Uterine smooth muscle cell (primary cell): ENCODE results near the gene PHACTR2. TPM values are rescaled to one million over a fixed set of nuclear protein-coding genes. Genes with fewer than 3 reads are reported as not detected.

ENCODE experiments used
- total RNA-seq: library from RNA; depleted of rRNA; stranded (reverse); fragments of >200 nt; gene quantifications from 2 replicates; pipeline ENCODE4 v1.2.3, GENCODE V29; 2014

PHACTR2 gene
- 27.7 and 46.7 TPM in 2 replicates for total RNA-seq

DNA sequence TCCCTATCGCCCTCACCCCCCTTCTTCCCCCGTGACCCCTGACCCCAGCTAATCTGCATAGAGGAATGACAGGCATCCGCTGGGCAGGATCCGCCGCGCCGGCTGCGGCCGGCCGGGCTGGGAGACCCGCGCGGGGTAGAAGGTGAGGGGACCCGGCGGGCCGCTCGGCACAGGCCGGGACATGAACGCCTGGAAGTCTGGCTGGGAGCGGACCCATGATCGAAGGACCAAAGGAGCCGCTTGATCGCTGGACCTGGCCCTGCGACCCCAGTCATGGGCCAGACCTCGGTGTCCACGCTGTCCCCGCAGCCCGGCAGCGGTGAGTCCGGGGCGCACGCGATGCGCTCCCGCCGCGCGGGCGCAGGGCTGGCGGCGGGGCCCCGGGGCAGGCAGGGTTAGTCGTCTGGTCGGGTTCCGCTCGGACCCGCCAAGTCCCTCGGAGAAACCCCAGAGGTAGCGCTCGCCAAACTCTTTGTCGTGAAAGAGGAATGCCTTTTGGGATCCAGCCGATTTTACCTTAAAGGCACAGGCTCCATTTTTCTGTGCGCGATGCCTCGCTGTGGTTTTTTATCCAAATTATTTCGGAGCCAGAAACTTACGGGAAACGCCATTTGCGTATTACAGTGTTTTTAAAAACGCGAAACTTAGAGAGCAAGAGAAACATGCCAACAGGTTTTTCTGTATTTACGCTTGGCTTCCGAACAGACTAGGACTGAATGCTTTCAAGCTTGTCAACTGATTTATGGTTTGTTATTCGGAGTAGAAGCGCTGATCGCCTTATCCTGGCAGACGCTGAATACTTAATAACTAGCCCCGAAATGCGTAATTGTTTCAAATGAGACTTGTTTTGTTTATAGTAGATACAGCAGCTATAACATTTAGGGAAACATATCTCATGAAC lies at the start of gene PHACTR2:
TSS of gene PHACTR2 (plus strand) at position 75 of the 901 bp plus-strand sequence. CDS start at position 274, 199 bp downstream.

DNA sequence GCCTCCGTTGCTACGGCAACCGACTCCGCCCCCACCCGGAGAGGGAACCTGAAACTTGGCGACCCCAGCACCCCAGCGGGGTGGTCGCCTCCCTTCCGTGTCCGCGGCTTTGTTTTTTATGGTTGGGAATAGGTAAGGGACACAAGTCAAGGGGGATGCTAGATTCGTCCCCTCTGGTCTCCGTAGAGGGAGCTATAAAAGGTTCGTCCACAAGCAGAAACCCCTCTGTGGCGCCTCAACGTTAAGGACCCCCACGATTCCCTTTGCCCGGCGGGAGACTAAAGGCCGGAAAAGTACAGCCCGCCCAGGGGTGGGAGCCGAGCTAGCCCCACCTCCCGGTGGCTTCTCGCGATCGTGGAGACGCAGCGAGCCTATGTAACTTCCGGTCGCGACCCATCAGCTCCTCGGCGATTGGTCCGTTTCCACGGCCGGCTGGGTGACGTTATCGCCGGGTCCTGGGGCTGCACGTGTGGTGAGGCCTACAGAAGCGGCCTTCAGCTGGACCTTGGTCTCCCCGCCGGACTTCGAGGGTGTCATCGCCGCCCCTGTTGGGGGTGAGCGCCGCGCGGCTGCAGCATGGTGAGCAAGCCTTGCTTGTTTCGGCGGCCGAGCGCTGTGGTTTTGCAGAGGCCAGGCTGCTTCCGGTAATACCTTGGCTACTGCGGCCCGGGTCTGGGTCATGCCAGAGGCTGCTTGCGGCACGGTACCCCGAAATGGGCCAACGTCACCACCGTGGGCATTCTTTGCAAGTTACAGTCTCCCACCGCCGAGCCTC lies 165.3 kb downstream of the PHACTR2 start, which contains the start of gene LTV1:
TSS of gene LTV1 (plus strand) at position 437 of the 775 bp plus-strand sequence. CDS start at position 577, 140 bp downstream.

DNA sequence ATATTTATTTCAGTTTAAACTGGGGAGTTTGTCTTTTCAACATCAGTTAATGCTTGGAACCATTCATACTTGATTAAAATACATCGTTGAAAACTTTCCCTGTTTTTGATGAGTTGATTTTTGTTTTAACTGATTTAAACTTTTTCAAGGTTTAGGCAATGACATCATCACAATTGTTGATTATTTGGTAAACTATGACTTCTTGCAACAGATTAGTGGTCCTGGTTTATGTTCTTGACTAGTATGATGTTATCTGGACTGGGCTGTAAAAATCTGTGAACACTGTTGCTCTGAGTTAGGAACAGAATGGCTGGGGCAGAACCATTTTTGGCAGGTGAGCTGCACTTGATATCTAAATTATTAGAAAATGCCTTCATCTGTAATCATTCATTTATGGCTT lies 186.5 kb downstream of the PHACTR2 start, which contains the start of gene ZC2HC1B:
TSS of gene ZC2HC1B (plus strand) at position 241 of the 400 bp plus-strand sequence. CDS start at position 307, 66 bp downstream.

Other genes with a start within 250 kb of the PHACTR2 start
- gene ADAT2, start 227.3 kb upstream of the PHACTR2 start, total RNA-seq: 3.0 and 6.1 TPM in 2 replicates
- 17.9 and 19.4 TPM in 2 replicates for gene PEX3, start 227.2 kb upstream of the PHACTR2 start, total RNA-seq
- gene FUCA2, start 166.2 kb upstream of the PHACTR2 start, total RNA-seq: 44.1 and 67.4 TPM in 2 replicates
- 25.5 and 35.7 TPM in 2 replicates for gene LTV1, start 165.4 kb downstream of the PHACTR2 start, total RNA-seq
- gene ZC2HC1B, start 186.5 kb downstream of the PHACTR2 start, total RNA-seq: not detected in 2 replicates